K562 (cell line): Measurements from ENCODE around the gene MTHFS.
"Not testable (repeated sequence)": the region's sequence is repeated elsewhere in the genome, so short reads cannot be mapped to it uniquely, and the experiment has no call there.

ENCODE experiments used
- BCL6 ChIP-seq: fragments of 250-450 bp; sonication (Bioruptor Pico); IDR thresholded peaks from 2 replicates; pipeline ENCODE4 v1.4.0; 2020
- BHLHE40 ChIP-seq: IDR thresholded peaks from 2 replicates; pipeline ENCODE4 v1.6.1; 2011; ENCODE audit warnings: low read length, improper control_type of control experiment
- EP400 ChIP-seq: fragments of 450-650 bp; IDR thresholded peaks from 2 replicates; pipeline ENCODE4 v1.6.1; 2017; ENCODE audit warnings: antibody characterized with exemption, mild to moderate bottlenecking, moderate library complexity
- MAFF ChIP-seq: IDR thresholded peaks from 2 replicates; pipeline ENCODE4 v1.6.1; 2012; ENCODE audit warnings: low read length, improper control_type of control experiment
- ZNF77 ChIP-seq: fragments of 250-450 bp; sonication (Bioruptor Pico); IDR thresholded peaks from 2 replicates; pipeline ENCODE4 v1.5.0; 2020
- TF ChIP-seq, protein P1 (sequence below), 3 experiments: IDR thresholded peaks in 2 of 3; conservative IDR thresholded peaks in 1 of 3; 2 replicates each; pipeline ENCODE4 v1.5.1; 2011 to 2012; ENCODE audit warnings: low read length in 3 of 3, mild to moderate bottlenecking in 3 of 3, control low read depth in 2 of 3, improper control_type of control experiment in 1 of 3, inconsistent platforms in 1 of 3, low read depth in 1 of 3, mixed read lengths in 1 of 3, moderate library complexity in 1 of 3; ENCODE audit not compliant: insufficient read depth in 2 of 3
- TF ChIP-seq, protein P2 (sequence below): sonication (generic); formaldehyde crosslinking; IDR thresholded peaks from 2 replicates; pipeline ENCODE4 v1.5.0; 2020; ENCODE audit warnings: missing genetic modification reagents
- TF ChIP-seq, protein P3 (sequence below), 3 experiments: fragments of 200-800 bp in 1 of 3; sonication (Bioruptor generic) in 1 of 3; sonication (generic) in 1 of 3; formaldehyde crosslinking in 1 of 3; IDR thresholded peaks; 2 replicates each; pipeline versions ENCODE4 v1.6.1 to v1.8.0; 2016 to 2022; ENCODE audit warnings: mild to moderate bottlenecking in 2 of 3, missing compliant biosample characterization in 2 of 3, missing genetic modification characterization in 2 of 3, missing genetic modification reagents in 1 of 3

DNA sequence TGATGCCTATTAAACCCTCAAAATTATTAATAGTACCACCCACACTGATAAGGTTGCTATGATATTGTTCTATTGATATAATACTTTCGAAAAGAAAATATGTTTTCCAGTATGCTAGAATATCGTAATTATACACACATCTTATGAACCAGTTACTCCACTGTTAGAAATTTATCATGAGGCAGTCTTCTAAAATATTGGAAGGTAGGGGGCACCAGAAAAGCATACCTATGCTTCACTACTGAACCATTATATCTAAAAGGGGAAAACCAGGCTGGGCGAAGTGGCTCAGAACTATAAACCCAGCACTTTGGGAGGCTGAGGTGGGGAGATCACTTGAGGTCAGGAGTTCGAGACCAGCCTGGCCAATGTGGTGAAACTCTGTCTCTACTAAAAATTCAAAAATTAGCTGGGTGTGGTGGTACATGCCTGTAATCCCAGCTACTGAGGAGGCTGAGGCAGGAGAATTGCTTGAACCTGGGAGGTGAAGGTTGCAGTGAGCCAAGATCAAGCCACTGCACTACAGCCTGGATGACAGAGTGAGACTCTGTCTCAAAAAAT is 4.1 kb upstream of the MTHFS start:
- TF ChIP-seq, protein P1, sequence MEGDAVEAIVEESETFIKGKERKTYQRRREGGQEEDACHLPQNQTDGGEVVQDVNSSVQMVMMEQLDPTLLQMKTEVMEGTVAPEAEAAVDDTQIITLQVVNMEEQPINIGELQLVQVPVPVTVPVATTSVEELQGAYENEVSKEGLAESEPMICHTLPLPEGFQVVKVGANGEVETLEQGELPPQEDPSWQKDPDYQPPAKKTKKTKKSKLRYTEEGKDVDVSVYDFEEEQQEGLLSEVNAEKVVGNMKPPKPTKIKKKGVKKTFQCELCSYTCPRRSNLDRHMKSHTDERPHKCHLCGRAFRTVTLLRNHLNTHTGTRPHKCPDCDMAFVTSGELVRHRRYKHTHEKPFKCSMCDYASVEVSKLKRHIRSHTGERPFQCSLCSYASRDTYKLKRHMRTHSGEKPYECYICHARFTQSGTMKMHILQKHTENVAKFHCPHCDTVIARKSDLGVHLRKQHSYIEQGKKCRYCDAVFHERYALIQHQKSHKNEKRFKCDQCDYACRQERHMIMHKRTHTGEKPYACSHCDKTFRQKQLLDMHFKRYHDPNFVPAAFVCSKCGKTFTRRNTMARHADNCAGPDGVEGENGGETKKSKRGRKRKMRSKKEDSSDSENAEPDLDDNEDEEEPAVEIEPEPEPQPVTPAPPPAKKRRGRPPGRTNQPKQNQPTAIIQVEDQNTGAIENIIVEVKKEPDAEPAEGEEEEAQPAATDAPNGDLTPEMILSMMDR (IDR thresholded peaks at IDR 0.05 in 2 of 3, conservative IDR thresholded peaks at IDR 0.05 in 1 of 3; ENCODE audit: insufficient read depth in 2 of 3, low read depth in 1 of 3, low read length in 3 of 3), result peak in 1 of 3 experiments; percentile 36; a peak in 1 of 6 replicates
- TF ChIP-seq MAFF; EP400; ZNF77 (CRISPR knock-in tag); BHLHE40; BCL6: not testable (repeated sequence)
- TF ChIP-seq, protein P2, sequence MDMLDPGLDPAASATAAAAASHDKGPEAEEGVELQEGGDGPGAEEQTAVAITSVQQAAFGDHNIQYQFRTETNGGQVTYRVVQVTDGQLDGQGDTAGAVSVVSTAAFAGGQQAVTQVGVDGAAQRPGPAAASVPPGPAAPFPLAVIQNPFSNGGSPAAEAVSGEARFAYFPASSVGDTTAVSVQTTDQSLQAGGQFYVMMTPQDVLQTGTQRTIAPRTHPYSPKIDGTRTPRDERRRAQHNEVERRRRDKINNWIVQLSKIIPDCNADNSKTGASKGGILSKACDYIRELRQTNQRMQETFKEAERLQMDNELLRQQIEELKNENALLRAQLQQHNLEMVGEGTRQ (CRISPR knock-in tag), result not testable (repeated sequence)
- TF ChIP-seq, protein P3, sequence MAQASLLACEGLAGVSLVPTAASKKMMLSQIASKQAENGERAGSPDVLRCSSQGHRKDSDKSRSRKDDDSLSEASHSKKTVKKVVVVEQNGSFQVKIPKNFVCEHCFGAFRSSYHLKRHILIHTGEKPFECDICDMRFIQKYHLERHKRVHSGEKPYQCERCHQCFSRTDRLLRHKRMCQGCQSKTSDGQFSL (CRISPR knock-in tag; IDR thresholded peaks at IDR 0.05), result not testable (repeated sequence)
- TF ChIP-seq, protein P3 (tag; IDR thresholded peaks at IDR 0.05), result not testable (repeated sequence)
